GM04504 (cell line): ENCODE measurements around the gene HMG20A.

Experiments
- DNase-seq: peaks from one replicate; pipeline ENCODE4 v3.0.0-alpha.2; 2012; ENCODE audit warnings: low read depth

HMG20A gene

DNA sequence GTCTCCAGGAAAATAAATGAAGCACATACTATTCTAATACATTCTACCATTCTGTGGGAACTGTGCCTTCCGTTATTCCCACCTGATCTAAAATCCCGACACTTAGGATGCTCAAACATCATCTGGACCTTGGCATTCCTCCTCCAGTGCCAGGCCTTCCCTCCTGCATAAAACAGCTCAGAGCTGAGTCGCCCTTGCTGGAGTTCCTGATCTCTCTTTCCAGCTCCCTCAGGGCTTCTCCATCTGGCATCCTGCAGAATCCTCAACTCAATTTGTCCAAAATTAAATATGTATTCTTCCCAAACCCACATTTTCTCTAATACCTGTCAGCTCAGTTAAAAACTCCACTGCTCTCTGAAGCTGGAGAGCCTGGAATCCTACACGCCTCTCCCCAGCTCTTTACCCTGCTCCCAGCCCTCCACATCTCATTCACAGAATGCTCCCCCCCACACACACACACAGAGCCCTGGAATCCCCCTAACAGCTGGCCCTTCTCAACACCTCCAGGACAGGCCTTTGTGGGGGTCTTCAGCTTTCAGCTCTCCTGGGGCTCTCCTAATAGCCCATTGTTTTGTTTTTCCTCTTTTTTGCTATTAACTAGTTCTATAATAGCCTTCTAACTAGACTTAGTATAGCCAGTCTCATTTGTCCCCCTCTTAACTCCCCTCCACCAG lies 78.5 kb downstream of the HMG20A start:
- DNase-seq: no peak

DNA sequence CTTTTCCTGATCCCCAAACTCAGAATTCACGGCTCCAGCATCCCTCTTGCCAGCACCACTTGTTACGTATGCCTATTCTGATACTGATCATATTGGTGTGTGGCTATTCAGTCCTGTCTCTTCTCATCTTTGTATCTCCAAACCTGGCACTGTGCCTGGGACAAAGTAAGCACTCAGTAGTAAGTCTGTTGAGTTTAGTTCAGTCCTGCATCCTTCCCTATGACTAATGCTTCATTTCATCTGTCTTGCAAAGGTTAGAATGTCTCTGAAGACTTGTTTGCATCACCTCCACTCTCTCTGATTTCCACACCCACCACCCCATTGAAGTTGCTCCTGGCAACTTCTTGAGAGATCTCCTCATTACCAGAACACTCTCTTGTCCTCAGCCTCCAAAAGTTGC lies 80.3 kb downstream of the HMG20A start:
- DNase-seq: no peak

DNA sequence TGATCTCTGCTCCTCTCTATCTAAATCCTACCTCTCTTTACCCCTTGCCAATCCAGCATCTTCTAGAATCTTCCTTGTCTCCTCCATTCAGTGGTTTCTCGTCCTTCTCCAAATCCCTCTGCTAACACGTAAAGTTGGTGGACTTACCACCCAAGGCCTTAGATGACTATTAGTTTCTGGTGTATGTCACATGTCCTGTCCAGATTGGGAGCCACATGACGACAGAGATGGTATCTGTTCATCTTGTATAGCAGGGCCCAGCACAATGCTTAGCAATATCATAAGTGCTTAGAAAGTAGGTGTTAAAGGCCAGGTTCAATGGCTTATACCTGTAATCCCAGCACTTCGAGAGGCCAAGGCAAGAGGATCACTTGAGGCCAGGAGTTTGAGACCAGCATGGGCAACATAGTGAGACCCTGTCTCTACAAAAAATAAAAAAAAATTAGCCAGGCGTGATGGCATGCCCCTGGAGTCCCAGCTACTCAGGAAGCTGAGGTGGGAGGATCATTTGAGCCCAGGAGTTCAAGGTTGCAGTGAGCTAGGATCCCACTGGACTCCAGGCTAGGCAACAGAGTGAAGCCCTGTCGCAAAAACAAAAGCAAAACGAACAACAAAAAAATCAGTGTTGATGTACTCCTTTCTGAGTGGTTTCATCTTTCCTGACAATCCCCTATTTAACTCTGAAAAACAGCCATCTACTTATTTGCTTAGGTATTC lies 81.8 kb downstream of the HMG20A start:
- no peak for DNase-seq

DNA sequence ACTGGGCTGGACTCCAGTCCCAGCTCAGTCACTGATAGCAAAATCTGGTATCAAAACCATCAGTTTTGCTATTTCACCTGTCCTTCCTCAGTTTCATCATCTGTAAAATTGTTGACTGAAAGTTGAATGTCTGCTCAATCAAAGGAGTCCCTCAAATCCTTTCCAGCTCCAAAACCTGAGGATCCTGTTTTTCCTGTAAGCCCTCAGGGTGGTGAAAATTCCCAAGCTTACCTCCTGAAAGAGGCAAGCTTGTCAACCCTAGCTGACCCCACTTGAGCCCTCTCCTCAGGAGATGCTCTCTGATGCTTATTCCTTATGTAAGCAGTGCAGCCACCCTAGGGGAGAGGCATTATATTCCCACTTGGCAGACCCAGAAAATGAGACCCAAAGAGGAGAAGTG lies 82.6 kb downstream of the HMG20A start:
- DNase-seq: no peak

DNA sequence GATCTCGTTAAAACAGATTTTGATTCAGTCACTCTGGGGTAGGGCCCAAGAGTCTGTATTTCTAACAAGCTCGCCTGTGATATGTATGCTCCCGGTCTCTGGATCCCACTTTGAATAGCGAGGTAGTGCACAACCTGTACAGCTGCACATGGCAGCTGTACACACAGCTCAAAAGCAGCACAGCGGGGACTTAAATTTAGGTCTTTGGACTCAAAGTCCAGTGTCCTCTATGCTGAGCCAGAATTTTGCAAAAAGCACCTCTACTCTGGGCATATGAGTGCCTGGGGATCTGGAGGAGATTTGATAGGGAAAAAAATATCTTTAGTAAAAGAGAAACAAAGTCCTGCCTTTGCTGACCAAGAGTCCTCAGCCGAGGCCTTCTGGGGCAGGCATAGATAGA lies 83.1 kb downstream of the HMG20A start:
- no peak for DNase-seq

DNA sequence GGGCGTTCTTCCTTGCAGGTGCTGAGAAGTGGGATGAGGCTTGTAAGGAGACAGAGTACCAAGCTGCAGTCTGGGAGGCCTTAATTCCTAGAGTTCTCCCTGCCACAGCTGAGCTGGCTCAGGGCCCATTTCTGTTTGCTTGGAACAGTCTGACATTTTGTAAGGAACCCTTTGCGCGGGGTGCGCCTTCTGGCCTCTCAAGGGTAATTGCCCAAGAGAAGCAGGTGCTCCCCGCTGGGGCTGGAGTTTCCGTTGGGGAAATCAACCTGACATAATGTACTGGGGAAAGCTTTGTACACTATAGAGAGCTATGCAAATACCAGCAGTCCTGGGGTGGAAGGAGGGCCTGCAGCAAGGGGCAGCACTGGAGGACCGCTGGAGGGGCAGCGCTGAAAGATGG lies 83.6 kb downstream of the HMG20A start:
- no peak for DNase-seq

DNA sequence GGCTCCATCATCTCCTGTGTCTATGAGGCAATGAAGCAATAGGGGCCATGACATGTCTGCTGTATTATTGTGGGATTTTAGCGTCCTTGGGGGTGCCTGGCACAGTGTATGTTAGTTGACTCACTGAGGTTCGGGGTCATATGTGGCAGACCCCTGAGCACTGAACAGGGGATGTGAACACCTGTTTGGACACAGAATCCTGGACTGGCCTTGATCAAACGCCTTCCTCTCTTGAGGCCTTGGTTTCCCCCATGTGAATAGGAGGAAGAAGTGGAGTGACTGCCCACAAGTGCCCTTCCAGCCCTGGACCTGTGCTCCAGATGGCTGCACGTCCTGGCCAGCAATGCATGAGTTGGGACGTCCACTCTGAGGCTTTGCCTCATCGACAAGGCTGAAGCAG lies 84.2 kb downstream of the HMG20A start:
- no peak for DNase-seq

DNA sequence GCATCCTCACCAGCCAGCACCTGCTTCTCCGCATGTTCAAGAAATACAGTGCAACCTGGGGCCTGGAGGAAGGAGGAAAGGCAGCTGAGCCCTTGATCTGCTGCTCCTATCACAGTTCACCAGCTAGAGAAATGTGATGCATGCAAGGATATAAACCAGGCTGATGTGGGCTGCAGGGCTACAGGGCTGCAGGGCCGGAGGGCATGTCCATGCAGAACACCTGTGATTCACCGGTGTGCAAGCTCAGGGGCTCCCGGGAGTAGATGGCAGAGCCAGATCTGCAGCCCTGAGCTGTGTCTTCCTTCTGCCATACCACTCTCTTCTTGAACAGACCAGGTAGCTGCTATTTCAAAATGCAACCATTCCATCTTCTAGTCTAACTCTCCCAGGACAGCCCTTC lies 84.9 kb downstream of the HMG20A start:
- DNase-seq: no peak

DNA sequence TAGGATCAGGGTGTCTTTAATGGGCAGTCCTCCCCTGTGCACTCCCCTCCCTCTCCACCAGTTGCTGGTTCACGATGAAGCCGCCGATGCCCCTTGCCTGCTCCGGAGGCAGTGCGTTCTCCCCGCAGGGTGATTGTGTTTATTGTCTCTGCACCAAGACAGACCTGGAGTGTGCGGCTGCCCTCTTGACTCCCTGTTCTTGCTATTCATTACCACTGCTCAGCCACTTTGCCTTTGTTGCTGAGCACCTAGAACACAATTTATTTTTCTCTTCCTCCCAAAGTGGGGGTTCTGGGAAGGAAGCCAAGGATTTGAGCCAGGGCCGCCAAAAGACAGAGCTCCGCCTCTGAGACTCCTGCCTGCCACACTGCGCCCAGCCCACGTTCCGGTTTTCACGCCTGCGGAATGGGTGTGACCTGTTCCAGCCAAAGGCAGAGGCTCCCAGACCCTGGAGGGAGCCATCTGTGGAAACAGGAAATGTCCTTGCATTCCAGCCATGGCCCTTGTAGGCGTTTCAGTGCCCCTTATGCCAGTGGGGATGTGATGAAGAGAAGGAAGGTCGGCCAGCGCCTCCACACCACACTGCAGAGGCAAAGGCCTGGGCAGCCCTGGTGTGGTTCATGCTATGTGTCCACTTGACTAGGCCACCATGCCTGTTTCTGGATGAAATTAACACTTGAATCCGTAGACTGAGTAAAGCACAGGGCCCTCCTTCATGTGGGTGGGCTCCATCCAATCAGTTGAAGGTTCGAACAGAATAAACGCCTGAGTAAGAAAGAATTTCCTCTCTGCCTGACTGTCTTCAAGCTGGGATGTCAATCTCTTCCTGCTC lies 85.8 kb downstream of the HMG20A start:
- no peak for DNase-seq

DNA sequence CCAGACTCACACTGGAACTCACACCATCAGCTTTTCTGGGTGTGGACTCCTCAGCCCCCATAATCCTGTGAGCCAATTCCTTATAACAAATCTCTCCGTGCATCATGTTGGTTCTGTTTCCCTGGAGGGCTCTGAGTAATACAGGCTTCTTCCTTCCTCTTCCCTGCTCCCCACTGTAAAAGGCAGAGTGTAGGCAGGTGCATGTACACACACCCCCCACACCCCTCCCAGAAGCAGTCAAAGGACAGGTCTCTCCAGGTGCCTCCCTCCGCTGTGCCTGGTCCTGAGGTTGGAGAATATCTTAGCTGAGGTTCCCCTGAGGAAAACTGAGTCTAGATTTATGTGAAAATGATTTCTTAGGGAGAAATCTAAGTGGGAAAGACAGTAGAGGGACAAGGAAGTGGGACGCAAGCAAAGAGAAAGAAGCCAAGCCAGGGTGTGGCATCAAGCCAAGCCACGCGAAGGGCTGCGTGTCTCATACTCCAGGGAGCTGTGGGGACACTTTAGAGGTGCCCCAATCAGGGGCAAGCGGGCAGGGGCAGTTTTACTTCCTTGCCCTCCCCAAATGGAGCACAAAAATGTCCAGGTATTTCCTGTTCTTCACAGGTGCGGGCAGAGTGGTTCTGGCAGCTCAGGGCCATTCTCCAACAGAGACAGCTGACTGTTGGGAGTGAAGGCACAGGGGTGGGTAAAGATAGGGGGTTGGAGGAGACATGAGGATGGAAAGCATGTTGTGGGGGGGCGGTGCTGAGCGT lies 86.6 kb downstream of the HMG20A start:
- no peak for DNase-seq

DNA sequence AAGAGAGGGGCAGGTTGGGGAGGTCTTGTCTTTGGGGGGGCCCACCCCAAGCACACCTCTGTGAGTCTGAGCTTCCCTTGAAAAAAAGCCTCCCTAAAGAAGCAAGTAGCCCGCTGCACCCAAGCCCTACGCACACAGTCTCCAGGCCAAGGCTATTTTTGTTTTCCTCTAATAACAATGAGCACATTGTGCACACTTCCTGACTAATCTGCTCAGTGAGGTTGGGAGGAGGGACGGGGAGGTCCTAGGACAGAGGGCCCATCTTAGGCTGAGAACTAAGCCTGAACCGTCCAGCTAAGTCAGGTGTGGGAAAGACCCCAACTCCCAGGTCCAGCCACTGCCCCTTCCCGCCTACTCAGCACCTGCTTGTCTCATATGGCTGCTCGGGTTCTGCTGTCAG lies 87.2 kb downstream of the HMG20A start:
- DNase-seq: no peak

DNA sequence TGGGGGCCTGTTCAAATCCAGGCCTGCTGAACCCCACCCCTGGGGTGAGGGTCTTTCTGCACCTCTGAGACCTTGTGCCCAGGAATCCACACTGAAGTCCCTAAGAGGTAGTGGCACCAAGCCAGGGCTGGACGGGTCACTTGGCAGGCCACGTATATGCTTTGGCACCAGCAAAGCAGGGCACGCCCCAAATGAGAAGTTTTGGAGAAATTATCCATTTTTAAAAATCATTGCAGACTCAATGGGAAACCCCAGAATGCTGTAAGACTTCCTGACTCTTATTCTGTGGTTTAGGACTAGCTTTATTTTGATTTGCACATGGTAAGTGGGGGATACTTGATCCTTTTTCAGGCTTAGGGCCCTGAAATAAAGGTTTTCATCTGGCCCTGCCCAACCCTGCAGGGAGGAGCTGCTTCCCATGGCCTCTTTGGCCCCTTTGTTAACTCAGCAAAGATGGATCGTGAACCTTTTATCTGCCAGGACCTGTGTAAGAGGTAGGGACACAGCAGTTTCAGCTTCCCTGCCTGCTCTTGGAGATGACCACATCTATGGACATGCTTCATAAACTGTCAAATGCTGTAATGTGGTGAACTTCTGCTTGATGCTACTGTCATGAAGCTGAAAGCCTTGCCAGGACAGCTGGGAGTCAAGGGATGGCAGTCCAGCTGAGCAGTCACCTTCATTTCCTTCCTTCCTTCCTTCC lies 88.0 kb downstream of the HMG20A start:
- DNase-seq: no peak

DNA sequence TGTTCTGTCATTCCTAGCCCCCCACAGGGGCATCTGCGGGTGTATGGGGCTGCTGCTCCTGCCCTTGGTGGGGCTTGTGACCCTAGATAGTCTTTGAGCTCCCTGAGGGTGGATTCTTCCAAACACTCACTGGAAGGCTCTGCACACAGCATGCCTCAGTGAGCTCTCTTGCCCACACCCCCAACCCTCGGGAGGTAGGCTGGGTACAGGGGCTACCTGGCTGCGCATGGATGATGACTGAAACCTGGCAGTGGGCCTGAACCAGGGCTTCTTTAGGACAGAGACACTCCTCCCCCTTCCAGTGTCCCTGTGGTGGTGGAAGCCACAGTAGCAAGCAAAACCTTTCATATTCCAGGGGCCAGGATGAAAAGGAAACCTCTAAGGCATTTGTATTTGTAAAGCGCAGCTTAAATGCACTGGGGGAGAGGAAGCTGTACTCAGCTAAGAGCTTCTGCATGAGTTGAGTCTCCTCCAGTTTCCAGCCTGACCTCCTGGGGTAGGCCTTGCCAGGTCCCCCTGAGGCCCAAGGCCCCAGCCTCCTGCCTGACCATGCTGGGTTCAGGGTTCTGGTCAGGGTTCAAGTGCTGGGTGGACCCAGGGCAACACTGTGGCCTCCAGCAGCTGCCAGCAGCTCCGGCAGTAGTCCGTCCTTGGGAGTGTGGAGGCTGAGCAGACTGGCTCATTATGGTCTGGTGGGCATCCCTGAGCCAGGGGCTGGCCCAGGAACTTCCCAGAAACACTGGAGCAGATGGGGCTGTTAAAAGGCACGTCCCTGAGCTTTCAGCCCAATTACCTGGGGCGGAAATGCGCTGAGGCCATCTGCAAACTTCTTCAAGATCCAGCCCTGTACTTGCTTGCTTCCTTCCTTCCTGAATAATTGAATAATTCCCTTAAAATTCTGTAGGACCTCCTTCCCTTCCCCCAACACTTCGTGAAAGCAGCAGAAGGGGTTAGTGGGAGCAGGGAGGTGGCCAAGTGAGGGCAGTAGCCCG lies 89.7 kb downstream of the HMG20A start:
- no peak for DNase-seq

DNA sequence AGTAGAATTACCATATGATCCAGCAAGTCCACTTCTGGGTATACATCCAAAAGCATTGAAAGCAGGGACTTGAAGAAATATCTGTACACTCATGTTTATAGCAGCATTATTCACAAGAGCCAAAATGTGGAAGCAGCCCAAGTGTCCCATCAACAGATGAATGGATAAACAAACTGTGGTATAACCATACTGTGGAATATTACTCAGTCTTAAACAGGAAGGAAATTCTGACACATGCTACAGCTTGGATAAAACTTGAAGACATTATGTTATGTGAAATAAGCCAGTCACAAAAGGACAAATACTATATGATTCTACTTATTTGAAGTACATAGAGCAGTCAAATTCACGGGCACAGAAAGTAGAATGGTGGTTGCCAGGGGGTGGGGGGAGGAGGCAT lies 91.2 kb downstream of the HMG20A start:
- no peak for DNase-seq

DNA sequence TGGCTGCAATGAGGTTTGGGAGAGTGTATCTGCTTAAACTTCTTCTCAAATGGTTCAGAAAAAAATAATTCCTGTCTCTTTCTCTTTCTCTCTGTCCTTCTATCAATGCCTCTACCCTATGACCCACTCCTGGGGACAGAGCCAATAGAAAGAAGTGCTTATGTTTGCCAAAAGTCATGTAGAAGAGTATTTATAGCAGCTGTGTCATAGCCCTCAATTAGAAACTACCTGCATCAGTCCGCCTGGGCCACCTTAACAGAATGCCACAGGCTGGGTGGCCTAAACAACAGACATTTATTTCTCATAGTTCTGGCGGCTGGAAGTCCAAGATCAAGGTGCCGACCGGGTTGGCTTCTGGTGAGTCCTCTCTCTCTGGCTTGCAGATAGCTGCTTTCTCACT lies 92.5 kb downstream of the HMG20A start:
- no peak for DNase-seq

DNA sequence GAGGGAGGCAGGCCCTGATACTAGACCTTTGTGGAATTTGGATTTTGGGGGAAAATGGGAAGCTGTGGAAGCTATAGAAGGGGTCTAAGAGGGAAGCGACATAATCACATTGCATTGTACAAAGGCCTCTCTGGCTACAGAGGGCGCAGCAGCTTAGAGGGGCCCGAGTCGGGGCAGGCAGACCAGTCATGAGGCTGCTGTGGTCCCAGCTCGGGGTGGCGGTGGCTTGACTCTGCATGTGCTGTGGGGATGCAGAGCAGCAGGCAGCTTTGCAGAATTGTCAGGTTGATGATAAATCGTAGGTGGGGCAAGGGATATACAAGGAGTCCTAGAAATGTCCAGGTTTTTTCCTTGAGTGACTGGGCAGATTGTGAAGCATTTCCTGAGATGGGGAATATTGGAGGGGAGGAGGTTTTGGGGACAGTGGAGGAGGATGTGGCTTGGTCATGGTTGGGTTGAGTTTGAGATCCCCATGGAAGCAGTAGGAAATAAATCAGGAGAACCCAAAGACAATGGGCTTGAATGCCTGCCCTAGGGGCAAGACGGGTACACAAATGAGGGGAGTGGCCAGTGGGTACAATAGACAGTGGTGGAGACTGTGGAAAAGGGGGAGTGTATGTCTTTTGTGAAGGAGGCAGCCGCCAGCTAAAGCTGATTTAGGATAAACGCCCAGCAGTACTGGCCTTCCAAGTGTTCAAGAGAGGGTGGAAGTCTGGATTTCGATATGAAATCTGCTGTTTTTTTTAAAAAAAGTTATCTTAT lies 94.1 kb downstream of the HMG20A start:
- DNase-seq: no peak

DNA sequence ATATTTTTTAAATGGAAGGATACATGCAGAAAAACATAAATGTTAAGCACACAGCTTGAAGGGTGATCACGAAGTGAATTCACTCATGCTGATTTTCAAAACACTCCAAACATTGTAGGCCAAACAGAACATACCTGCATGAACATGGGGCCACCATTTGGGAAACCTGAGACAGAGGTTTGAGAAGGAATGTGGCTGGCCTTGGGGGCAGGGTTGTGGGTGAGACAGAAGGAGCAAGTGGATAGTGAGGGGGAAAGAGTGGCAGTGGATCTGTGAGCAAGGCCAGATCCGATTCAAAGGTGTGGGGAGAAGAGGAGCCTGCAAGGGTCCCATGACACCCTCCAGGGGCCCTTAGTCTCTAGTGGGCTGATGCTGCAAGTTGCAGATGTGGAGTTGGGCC lies 94.9 kb downstream of the HMG20A start:
- DNase-seq: no peak

DNA sequence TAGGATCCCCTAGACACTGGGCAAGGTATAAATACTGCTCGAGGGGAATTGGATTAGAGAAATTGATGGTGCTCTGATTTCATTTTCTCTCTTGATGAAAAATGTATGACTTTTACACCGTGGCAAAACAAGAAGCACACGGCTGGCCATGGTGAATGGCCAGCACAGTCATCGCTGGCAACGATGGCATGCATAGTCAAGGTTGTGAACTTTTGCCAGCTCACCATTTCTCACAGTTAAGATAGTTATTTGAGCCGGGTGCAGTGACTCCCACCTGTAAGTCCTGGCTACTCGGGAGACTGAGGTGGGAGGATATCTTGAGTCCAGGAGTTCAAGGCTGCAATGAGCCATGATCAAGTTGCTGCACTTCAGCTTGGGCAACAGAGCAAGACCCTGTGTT lies 95.4 kb downstream of the HMG20A start:
- DNase-seq: no peak

DNA sequence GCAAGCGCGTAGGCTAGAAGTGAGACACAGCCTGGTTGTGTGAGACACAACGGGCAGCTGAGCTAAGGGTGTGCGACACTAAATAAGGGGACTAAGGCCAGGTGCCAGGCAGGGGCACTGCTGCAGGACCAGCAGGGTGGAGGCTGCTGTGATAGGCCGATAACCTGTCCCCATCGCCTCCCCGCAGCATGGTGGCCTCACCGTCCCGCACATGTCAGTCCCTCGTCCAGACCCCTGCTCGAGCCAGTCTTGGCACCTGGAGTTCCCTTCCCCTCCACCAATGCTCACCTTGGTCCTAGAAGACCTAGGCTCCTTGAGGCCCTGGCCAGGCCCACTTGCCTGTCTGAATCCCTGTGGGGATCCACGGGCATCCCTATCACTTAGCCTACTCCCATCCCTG lies 96.1 kb downstream of the HMG20A start:
- DNase-seq: no peak

DNA sequence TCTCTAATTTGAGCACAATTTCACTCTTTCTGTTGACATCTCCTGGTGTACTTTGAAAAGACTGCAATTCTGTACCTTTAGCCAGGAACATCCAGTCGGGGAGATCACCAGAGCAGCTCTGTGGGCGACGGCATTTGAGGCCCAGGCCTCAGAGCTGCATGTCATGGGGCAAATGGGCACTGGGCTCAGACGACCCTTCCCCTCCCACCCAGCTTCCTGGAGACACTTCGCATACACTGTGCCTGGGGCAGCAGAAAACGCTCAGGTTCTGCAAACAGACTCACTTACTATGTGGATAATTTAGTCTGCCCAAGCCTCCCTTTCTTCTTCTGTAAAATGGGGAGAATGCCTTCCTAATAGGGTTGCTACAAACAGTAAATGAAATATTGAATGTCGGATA lies 96.9 kb downstream of the HMG20A start:
- no peak for DNase-seq
